NCI-H1694 (cell line): ENCODE measurements around the gene ART5.

Experiments used
- DNase-seq: peaks from one replicate; lab custom pipeline; 2025; lab: John Stamatoyannopoulos, UW

Gene ART5

GRCh38 chr11:3641701-3642070 is at the start of gene ART5:
TSS of gene ART5 (minus strand) at chr11:3641992. CDS start at chr11:3641862, 130 bp downstream.
- no peak for DNase-seq

- no peak for DNase-seq
Measured at GRCh38 chr11:3686751-3687150, 45.0 kb upstream of the ART5 start.

GRCh38 chr11:3685923-3686322 is 44.1 kb upstream of the ART5 start:
- DNase-seq: no peak

GRCh38 chr11:3684819-3685172 is 43.0 kb upstream of the ART5 start:
- DNase-seq: no peak

- no peak for DNase-seq
Measured at GRCh38 chr11:3684129-3684818, 42.5 kb upstream of the ART5 start.

- no peak for DNase-seq
Measured at GRCh38 chr11:3683039-3683438, 41.2 kb upstream of the ART5 start.

GRCh38 chr11:3679077-3679476 is 37.3 kb upstream of the ART5 start:
- DNase-seq: no peak

- no peak for DNase-seq
Measured at GRCh38 chr11:3675971-3676370, 34.2 kb upstream of the ART5 start.

- no peak for DNase-seq
Measured at GRCh38 chr11:3674189-3674588, 32.4 kb upstream of the ART5 start.

- no peak for DNase-seq
Measured at GRCh38 chr11:3671334-3672254, 29.8 kb upstream of the ART5 start, which contains the start of gene CHRNA10. TSS of gene CHRNA10 (minus strand) at chr11:3671384. CDS start at chr11:3671312, 72 bp downstream.

- DNase-seq: no peak
Measured at GRCh38 chr11:3669742-3670183, 28.0 kb upstream of the ART5 start.

- no peak for DNase-seq
Measured at GRCh38 chr11:3669128-3669527, 27.3 kb upstream of the ART5 start.

GRCh38 chr11:3667149-3668035 is 25.6 kb upstream of the ART5 start:
- DNase-seq: no peak

- DNase-seq: no peak
Measured at GRCh38 chr11:3666023-3666530, 24.3 kb upstream of the ART5 start.

- no peak for DNase-seq
Measured at GRCh38 chr11:3665336-3666022, 23.7 kb upstream of the ART5 start.

GRCh38 chr11:3664032-3664630 is 22.3 kb upstream of the ART5 start:
- no peak for DNase-seq

- DNase-seq: no peak
Measured at GRCh38 chr11:3662856-3663255, 21.1 kb upstream of the ART5 start.

GRCh38 chr11:3660960-3661359 is 19.2 kb upstream of the ART5 start:
- no peak for DNase-seq

GRCh38 chr11:3659595-3660515 is 18.1 kb upstream of the ART5 start:
- no peak for DNase-seq

GRCh38 chr11:3658252-3658651 is 16.5 kb upstream of the ART5 start:
- no peak for DNase-seq
